HEK293 (cell line): ENCODE data around the gene GMDS.

Experiments used
- TRIM28 ChIP-seq: IDR thresholded peaks from 2 replicates; pipeline ENCODE4 v1.6.1; 2011; ENCODE audit warnings: low read length, control low read depth, borderline replicate concordance
- ZNF23 ChIP-seq: fragments of 450-650 bp; formaldehyde crosslinking; IDR thresholded peaks from 2 replicates; pipeline ENCODE4 v1.5.1; 2016; ENCODE audit warnings: missing biosample characterization, missing genetic modification characterization, borderline replicate concordance
- ZNF24 ChIP-seq: fragments of 450-650 bp; formaldehyde crosslinking; IDR thresholded peaks from 2 replicates; pipeline ENCODE4 v1.5.1; 2016; ENCODE audit warnings: missing biosample characterization, missing genetic modification characterization
- TF ChIP-seq, protein P1 (sequence below): fragments of 450-650 bp; formaldehyde crosslinking; IDR thresholded peaks from 2 replicates; pipeline ENCODE4 v1.5.1; 2016; ENCODE audit warnings: missing biosample characterization, missing genetic modification characterization
- TF ChIP-seq, protein P2 (sequence below): fragments of 450-650 bp; formaldehyde crosslinking; IDR thresholded peaks from 2 replicates; pipeline ENCODE4 v1.5.1; 2016; ENCODE audit warnings: missing biosample characterization, missing genetic modification characterization
- TF ChIP-seq, protein P3 (sequence below): fragments of 450-650 bp; formaldehyde crosslinking; IDR thresholded peaks from 2 replicates; pipeline ENCODE4 v1.5.1; 2016; ENCODE audit warnings: missing biosample characterization, missing genetic modification characterization, low read depth

DNA sequence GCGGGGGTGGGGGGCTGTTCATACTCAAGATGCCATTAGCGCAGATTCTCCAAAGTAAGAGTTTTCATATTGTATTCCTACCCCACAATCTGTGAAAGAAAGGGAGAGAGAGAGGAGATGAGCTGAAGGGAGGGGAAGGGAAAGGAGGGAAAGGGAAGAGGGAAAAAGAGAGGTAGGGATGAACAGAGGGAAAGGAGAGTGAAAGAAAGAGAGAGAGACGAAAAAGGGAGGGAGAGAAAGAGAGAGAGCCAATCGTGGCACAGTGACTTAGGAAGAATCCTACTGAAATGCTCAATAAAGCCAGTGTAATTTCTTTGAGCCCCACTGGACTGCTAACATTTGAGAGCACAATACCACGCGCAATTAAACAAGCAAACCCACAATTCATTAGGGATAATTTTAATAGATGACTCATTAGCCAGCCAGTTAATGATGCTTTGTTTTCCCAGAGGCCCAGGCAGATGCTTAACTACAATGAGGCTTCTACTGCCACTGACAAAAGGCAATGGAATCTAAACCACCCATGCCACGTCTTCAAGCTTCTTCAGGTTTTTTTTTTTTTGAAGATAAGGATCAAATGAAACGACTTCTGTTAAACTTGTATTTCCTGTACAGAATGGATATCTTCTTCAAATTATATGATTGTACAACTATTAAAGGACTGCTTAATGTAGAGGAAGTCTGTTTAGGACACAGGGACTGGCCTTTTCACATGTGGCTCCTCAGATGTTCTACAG lies 328.9 kb downstream of the GMDS start:
- no peak for TF ChIP-seq TRIM28
- TF ChIP-seq, protein P1, sequence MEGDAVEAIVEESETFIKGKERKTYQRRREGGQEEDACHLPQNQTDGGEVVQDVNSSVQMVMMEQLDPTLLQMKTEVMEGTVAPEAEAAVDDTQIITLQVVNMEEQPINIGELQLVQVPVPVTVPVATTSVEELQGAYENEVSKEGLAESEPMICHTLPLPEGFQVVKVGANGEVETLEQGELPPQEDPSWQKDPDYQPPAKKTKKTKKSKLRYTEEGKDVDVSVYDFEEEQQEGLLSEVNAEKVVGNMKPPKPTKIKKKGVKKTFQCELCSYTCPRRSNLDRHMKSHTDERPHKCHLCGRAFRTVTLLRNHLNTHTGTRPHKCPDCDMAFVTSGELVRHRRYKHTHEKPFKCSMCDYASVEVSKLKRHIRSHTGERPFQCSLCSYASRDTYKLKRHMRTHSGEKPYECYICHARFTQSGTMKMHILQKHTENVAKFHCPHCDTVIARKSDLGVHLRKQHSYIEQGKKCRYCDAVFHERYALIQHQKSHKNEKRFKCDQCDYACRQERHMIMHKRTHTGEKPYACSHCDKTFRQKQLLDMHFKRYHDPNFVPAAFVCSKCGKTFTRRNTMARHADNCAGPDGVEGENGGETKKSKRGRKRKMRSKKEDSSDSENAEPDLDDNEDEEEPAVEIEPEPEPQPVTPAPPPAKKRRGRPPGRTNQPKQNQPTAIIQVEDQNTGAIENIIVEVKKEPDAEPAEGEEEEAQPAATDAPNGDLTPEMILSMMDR = no peak
- TF ChIP-seq, protein P2, sequence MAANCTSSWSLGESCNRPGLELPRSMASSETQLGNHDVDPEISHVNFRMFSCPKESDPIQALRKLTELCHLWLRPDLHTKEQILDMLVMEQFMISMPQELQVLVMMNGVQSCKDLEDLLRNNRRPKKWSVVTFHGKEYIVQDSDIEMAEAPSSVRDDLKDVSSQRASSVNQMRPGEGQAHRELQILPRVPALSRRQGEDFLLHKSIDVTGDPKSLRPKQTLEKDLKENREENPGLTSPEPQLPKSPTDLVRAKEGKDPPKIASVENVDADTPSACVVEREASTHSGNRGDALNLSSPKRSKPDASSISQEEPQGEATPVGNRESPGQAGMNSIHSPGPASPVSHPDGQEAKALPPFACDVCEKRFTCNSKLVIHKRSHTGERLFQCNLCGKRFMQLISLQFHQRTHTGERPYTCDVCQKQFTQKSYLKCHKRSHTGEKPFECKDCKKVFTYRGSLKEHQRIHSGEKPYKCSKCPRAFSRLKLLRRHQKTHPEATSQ = no peak
- no peak for TF ChIP-seq ZNF23 (tag by site-specific recombination)
- TF ChIP-seq, protein P3, sequence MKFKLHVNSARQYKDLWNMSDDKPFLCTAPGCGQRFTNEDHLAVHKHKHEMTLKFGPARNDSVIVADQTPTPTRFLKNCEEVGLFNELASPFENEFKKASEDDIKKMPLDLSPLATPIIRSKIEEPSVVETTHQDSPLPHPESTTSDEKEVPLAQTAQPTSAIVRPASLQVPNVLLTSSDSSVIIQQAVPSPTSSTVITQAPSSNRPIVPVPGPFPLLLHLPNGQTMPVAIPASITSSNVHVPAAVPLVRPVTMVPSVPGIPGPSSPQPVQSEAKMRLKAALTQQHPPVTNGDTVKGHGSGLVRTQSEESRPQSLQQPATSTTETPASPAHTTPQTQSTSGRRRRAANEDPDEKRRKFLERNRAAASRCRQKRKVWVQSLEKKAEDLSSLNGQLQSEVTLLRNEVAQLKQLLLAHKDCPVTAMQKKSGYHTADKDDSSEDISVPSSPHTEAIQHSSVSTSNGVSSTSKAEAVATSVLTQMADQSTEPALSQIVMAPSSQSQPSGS (tag by site-specific recombination) = no peak
- no peak for TF ChIP-seq ZNF24
